T-helper 2 cell treated with Interferon-gamma antibody and Interleukin-4, amounts not matched to agents 100 ng/mL and 5 ng/mL, for 36 hours (primary cell): Measurements from ENCODE around the gene CRYBB1. TPM values are rescaled to one million over a fixed set of nuclear protein-coding genes. Genes with fewer than 3 reads are reported as not detected.

ENCODE experiments used
- intact Hi-C: fragments of 100-400 bp; cut with micrococcal nuclease; formaldehyde crosslinking; loops from one replicate; pipeline ENCODE4 v1.15.1; 2023
- total RNA-seq: library from RNA; stranded (reverse); gene quantifications from 2 replicates; pipeline ENCODE4 v1.2.3, GENCODE V29; 2022

The CRYBB1 gene
- total RNA-seq, 1 donor from 2014 or later: not detected

DNA sequence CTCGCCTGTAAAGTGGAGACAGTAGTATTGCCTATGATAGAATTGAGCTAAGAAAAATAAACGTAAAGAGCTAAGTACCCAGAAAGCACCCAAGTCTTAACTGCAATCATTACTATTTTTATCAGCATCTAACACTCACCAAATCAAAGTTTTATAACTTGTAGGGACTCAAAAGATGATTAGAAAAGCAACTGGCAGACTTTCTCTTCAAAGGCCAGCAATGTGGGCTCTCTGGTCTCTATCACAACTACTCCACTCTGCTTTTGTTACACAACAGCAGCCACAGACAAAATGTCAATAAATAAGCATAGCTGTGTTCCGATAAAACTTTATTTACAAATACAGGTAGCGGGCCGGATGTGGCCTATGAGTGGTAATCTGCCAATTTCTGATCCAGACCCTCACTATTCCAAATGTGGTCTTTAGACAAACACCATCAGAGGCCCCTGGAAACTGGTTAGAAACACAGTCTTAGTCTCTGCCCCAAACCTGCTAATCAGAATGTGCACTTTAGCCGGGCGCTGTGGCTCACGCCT is 36.1 kb downstream of the CRYBB1 start:
- intact Hi-C loops: no loop called here

DNA sequence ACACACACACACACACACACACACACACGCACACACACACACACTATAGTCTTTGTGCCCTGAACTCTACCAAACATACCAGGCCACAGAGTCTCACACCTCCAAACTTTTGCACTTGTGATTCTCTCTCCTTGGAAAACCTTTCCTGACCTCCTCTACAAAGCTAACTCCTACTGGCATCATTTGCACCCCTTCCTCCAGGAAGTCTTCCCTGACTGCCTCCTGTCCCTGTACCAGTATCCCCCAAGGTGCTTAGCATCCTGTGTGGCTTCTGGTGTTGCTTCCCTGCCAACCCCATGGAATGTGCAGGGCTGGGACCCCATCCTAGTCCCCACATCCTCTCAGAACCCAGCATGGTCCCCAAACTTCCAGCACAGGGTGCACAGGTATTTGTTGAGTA is 36.8 kb downstream of the CRYBB1 start:
- intact Hi-C loops: no loop called here

- intact Hi-C loops: no loop called here
These were observed 37.4 kb downstream of the CRYBB1 start for GRCh38 chr22:26580240-26580962.

- intact Hi-C loops: loop anchor here (1.0 kb wide), 1 partner anchor 11 kb away; the partner anchor contains the start of gene TPST2
These were observed 38.4 kb downstream of the CRYBB1 start for GRCh38 chr22:26579331-26579886.

DNA sequence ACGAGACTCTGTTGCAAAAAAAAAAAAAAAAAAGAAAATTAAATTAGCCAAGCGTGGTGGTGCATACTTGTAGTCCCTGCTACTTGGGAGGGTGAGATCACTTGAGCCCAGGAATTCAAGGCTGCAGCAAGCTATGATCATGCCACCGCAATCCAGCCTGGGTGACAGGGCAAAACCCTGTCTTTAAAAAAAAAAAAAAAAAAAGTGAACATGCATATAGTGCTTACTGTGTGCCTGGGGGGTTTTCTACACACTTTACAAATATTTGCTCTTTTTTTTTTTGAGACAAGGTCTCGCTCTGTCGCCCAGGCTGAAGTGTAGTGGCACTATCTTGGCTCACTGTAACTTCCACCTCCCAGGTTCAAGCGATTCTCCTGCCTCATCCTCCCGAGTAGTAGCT is 40.7 kb downstream of the CRYBB1 start:
- intact Hi-C loops: no loop called here

- intact Hi-C loops: no loop called here
These were observed 41.7 kb downstream of the CRYBB1 start for GRCh38 chr22:26576026-26576680.

DNA sequence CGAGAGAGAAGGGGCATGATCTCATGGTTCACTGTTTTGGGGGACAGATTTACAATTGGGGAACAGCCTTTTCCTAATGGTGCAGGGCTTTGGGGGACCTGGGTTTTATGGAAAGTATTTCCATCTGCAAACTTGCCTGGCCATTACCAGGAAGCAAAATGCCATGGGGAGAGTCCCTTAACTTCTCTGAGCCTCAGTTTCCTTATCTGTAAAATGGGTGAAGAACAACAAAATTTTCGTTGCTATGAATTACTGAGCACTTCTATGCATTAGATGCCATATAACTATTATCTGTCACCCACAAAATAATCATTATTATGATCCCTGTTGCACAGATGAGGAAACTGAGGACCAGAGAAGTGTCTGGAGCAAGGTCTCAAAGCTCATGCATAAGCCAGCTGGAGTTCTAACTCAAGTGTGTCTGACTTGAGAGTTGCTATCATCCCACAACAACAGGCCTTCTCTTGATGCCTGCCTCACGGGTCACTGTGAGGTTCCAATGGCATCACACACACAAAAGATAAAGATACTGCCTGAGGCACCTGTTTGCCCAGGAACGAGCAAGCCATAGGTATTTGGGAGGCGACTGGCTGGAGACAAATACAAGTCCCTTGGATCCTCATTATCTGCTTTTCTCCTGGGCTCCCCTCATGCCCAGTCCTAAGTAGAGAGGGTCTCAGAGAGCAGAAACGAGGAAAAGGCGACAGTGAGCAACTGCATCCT is 43.7 kb downstream of the CRYBB1 start:
- intact Hi-C loops: no loop called here

DNA sequence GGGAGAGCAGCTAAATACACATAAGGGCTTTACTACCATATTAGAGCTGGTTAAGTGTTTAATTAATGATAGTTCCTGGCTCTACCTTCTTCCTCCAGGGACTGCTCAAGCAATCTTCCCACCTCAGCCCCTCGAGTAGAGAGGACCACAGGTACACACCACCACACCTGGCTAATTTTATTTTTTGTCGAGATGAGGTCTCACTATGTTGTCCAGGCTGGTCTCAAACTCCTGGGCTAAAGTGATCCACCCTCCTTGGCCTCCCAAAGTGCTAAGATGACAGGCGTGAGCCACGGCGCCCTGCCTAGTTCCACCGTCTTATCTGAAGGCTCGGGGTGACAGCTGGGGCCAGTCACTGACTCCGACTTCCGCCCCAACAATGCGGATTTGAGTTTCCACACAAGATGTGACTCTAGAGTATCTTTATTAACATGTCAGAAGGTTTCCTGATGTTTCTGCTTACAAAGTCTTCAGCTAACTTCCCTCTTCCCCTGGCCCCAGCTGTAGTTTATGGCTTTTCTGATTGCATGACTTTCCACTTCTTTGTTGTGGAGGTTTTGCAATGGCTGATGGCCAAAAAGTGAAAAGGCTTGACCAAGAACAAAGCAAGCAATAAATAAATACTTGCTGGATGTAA is 44.7 kb downstream of the CRYBB1 start:
- intact Hi-C loops: no loop called here

- intact Hi-C loops: no loop called here
These were observed 46.8 kb downstream of the CRYBB1 start for GRCh38 chr22:26570864-26571525.

GRCh38 chr22:26570115-26570514 is 47.7 kb downstream of the CRYBB1 start:
- intact Hi-C loops: no loop called here

DNA sequence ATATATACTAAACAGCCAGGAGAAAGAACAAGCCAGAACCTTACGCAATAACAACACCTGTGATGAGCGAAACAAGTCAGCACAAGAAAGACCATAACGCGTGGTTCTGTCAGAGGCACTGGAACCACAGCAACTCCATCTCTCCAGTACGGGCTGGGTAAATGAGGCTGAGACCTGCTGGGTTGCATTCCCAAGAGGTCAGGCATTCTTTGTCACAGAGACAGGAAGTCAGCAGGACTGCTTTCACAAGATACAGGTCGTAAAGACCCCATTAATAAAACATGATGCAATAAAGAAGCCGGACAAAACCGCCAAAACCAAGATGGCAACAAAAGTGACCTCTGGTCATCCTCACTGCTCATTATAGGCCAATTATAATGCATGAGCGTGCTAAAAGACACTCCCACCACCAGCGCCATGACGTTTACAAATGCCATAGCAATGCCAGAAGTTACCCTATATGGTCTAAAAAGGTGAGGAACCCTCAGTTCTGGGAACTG is 49.6 kb downstream of the CRYBB1 start:
- intact Hi-C loops: no loop called here

DNA sequence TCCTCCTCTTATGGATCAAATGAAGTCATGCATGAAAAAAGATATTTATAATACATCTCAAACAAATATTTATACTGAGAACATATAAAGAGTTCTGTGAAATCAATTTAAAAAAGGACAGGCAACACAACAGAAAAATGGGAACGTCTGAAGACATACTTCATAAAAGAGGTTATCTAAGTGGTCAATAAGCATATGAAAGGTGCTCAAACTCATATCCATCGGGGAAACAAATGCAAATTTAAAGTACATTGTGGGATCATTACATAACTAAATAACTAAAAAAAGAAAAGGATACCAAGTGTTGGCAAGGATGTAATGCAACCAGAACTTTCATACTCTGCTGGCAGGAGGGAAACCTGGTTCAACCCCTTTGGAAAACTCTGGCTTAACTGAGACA is 50.2 kb downstream of the CRYBB1 start:
- intact Hi-C loops: no loop called here

GRCh38 chr22:26566994-26567393 is 50.8 kb downstream of the CRYBB1 start:
- intact Hi-C loops: no loop called here

DNA sequence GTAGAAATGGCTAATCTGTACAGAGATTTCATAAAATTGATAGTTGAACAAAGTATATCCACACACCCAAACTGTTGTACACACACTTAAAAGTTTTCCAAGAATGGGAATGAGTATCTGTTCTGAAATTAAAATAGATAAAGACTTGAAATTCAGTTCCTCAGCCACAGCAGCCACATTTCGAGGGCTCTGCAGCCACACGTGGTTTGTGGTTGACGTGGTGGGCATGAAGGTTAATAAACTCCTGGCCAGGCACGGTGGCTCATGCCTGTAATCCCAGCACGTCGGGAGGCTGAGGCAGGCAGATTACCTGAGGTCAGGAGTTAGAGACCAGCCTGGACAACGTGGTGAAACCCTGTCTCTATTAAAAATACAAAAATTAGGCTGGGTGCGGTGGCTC is 51.9 kb downstream of the CRYBB1 start:
- intact Hi-C loops: no loop called here

DNA sequence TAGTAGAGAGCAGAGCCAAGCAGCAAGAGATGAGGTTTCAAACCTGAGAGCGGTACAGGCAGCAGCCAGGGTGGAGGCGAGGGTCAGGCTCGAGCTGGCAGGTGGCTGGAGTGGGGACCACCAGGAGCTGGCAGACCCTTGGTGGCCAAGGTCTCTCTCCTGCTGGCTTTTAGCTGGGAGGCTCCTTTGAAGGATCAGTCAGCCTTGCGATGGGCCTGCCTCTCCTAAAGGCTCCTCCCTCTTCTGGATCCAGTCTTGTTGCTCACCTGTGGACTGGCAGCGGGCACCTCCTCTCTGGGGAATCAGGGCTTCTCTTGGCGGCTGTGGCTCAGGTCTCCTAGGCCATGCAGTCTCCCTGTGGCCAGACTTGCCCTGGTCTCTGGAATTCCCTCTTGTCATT is 52.6 kb downstream of the CRYBB1 start:
- intact Hi-C loops: no loop called here

DNA sequence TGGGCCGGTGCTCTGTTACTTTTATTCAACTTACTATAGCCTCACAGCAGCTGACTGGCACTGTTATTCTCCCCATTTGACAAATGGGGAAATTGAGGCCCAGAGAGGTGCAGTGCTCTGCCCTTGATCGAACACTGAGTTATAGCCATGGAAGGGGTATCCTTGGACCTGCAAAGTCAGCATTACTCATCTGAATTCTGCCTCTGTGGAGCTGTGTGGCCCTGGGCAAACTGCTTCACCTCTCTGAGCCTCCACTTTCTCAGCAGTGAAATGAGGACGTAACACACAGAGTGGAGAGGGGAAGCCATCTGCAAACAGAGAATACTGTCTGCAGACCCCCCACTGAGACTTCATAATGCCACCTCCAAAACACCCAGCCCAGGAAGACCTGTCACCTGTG is 53.2 kb downstream of the CRYBB1 start:
- intact Hi-C loops: no loop called here

- intact Hi-C loops: no loop called here
These were observed 53.6 kb downstream of the CRYBB1 start for GRCh38 chr22:26564181-26564580.

DNA sequence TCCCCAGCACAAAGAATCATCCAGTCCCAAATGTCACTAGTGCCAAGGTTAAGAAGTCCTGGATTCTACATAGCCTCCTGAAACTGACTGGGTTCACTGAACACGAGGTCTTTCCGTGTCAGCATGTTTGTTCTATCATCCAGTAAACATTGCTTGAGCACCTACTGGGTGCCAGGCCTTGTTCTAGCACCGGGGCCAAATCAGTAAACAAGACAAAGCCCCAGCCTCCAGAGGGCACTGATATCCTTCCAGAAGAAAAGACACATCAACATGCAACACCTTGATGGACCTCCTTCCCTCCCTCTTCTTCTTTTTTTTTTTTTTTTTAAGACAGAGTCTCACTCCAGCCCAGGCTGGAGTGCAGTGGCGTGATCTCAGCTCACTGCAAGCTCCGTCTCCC is 54.8 kb downstream of the CRYBB1 start:
- intact Hi-C loops: no loop called here

DNA sequence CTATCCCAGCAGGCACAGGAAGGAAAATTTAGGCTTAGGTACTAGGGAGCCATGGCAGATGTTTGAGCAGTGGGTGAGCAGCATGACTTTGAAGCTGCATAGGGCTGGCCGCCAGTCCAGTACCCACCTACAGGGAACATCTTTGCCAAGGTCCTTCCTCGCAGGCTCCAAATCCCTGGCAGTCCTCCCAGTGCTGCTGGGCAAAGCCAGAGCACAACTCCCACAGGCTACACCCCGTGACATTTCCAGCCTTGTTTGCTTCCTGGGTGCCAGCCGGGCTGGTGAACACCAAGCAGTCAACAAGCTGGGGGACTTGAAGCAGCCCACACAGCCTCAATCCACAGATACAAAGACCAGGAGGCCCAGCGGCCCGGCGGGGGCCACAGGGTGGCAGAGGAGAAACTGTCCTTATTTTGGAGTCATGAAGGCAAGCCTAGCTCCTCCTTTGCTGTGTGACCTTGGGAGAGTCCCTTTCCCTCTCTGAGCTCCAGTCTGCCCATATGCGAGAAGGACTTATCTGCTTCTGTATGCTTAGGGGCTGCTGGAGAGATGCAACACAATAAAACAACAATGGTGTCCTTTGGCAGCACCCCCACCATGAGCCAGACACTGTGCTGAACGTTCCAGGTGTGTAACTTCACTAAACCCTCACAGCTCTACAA is 55.9 kb downstream of the CRYBB1 start:
- intact Hi-C loops: no loop called here

GRCh38 chr22:26559961-26560575 is 57.8 kb downstream of the CRYBB1 start:
- intact Hi-C loops: no loop called here
